Fibroblast of villous mesenchyme (primary cell): ENCODE measurements around the gene MACROD2. TPM values are rescaled to one million over a fixed set of nuclear protein-coding genes. Genes with fewer than 3 reads are reported as not detected.

ENCODE experiments used
- DNase-seq: peaks from one replicate; pipeline ENCODE4 v3.0.0-alpha.2; 2010; ENCODE audit warnings: low read depth
- H3K4me3 ChIP-seq: 2 replicates; pipeline ENCODE4 v1.5.1; 2011; ENCODE audit warnings: low read depth, mild to moderate bottlenecking, low read length
- CTCF ChIP-seq: IDR thresholded peaks from 2 replicates; pipeline ENCODE4 v1.5.1; 2012; ENCODE audit warnings: low read depth, mild to moderate bottlenecking, low read length; ENCODE audit not compliant: insufficient read depth
- total RNA-seq: library from RNA; depleted of rRNA; stranded (reverse); fragments of >200 nt; gene quantifications from 2 replicates; pipeline ENCODE4 v1.2.3, GENCODE V29; 2012

The MACROD2 gene
- total RNA-seq, 1 donor, result 1.7 TPM

GRCh38 chr20:14711652-14712051, 716.3 kb downstream of the MACROD2 start:
- no peak for DNase-seq
- TF ChIP-seq CTCF, result no peak
- no peak overlapping the region for H3K4me3 ChIP-seq

GRCh38 chr20:14712302-14712739, 717.0 kb downstream of the MACROD2 start:
- TF ChIP-seq CTCF, result no peak
- H3K4me3 ChIP-seq, result no peak overlapping the region
- DNase-seq, result peak; percentile 83

GRCh38 chr20:14715400-14715799, 720.1 kb downstream of the MACROD2 start:
- no peak for DNase-seq
- no peak for TF ChIP-seq CTCF

GRCh38 chr20:14716351-14716801, 721.1 kb downstream of the MACROD2 start:
- no peak overlapping the region for H3K4me3 ChIP-seq
- no peak for TF ChIP-seq CTCF
- DNase-seq, result no peak

More at GRCh38 chr20:14715400-14715799, 720.1 kb downstream of the MACROD2 start:
- no peak overlapping the region for H3K4me3 ChIP-seq

GRCh38 chr20:14717134-14717999, 722.1 kb downstream of the MACROD2 start:
- no peak overlapping the region for H3K4me3 ChIP-seq
- no peak for TF ChIP-seq CTCF
- DNase-seq, result no peak

GRCh38 chr20:14720251-14720650, 724.9 kb downstream of the MACROD2 start:
- TF ChIP-seq CTCF, result no peak
- no peak for DNase-seq
- H3K4me3 ChIP-seq, result no peak overlapping the region
